ENCODE measurements around the gene TCOF1.

GRCh38 chr5:150310246-150310645, 47.3 kb upstream of the TCOF1 start:
- TF ChIP-seq CTCF (IDR thresholded peaks at IDR 0.05) (no peak), EP300 (IDR thresholded peaks at IDR 0.05) (no peak), POLR2A (IDR thresholded peaks at IDR 0.05) (no peak)

Data from tibial nerve (tissue), 4 donors.